GM12878 (cell line): ENCODE data around the gene SNRPD2. TPM values are rescaled to one million over a fixed set of nuclear protein-coding genes. Genes with fewer than 3 reads are reported as not detected.
A peak's percentile ranks its signal among the peaks of the same experiment; 100 is the strongest.

Source experiments
- ATF7 ChIP-seq: fragments of 450-650 bp; IDR thresholded peaks from 2 replicates; pipeline ENCODE4 v1.6.1; 2016; ENCODE audit warnings: low read depth, mild to moderate bottlenecking
- BHLHE40 ChIP-seq, 2 experiments: fragments of 450-650 bp in 1 of 2; IDR thresholded peaks; 2 replicates each; pipeline ENCODE4 v1.6.1; 2011 to 2017; ENCODE audit warnings: low read depth in 2 of 2, borderline replicate concordance in 1 of 2, improper control_type of control experiment in 1 of 2, low read length in 1 of 2, mild to moderate bottlenecking in 1 of 2
- ESRRA ChIP-seq: IDR thresholded peaks from 2 replicates; pipeline ENCODE4 v1.6.1; 2012; ENCODE audit warnings: mild to moderate bottlenecking, low read length, improper control_type of control experiment
- MEF2B ChIP-seq: fragments of 450-650 bp; IDR thresholded peaks from 2 replicates; pipeline ENCODE4 v1.6.1; 2018; ENCODE audit warnings: mild to moderate bottlenecking, moderate library complexity; ENCODE audit not compliant: partially characterized antibody, poor library complexity, severe bottlenecking
- MXI1 ChIP-seq: fragments of 150-350 bp; IDR thresholded peaks from 2 replicates; pipeline ENCODE4 v1.6.1; 2011; ENCODE audit warnings: low read depth, mild to moderate bottlenecking, inconsistent platforms, low read length, improper control_type of control experiment
- NBN ChIP-seq: fragments of 450-650 bp; IDR thresholded peaks from 2 replicates; pipeline ENCODE4 v1.6.1; 2016
- NR2F1 ChIP-seq: fragments of 450-650 bp; conservative IDR thresholded peaks from 2 replicates; pipeline ENCODE4 v1.6.1; 2017; ENCODE audit warnings: mild to moderate bottlenecking
- PAX5 ChIP-seq: IDR thresholded peaks from 2 replicates; pipeline ENCODE4 v1.6.1; 2011; ENCODE audit warnings: low read depth, low read length, borderline replicate concordance
- POLR2AphosphoS2 ChIP-seq: IDR thresholded peaks from 2 replicates; pipeline ENCODE4 v1.6.1; 2011; ENCODE audit warnings: low read depth, mild to moderate bottlenecking, low read length, improper control_type of control experiment, moderate library complexity
- POLR2AphosphoS5 ChIP-seq: IDR thresholded peaks from 2 replicates; pipeline ENCODE4 v1.6.1; 2011; ENCODE audit warnings: mild to moderate bottlenecking, low read length, inconsistent platforms
- RB1 ChIP-seq: fragments of 450-650 bp; formaldehyde crosslinking; IDR thresholded peaks from 2 replicates; pipeline ENCODE4 v1.6.1; 2017; ENCODE audit warnings: mild to moderate bottlenecking, borderline replicate concordance
- RFX5 ChIP-seq: IDR thresholded peaks from 2 replicates; pipeline ENCODE4 v1.6.1; 2011; ENCODE audit warnings: low read depth, low read length, improper control_type of control experiment
- SMAD5 ChIP-seq: IDR thresholded peaks from 2 replicates; pipeline ENCODE4 v1.6.1; 2016; ENCODE audit warnings: antibody characterized with exemption, low read depth
- SPI1 ChIP-seq: IDR thresholded peaks from 2 replicates; pipeline ENCODE4 v1.6.1; 2011; ENCODE audit warnings: low read depth, mild to moderate bottlenecking, low read length, moderate library complexity, borderline replicate concordance; ENCODE audit not compliant: insufficient read depth
- TCF7 ChIP-seq: IDR thresholded peaks from 2 replicates; pipeline ENCODE4 v1.6.1; 2014; ENCODE audit warnings: antibody characterized with exemption, borderline replicate concordance
- YY1 ChIP-seq: IDR thresholded peaks from 2 replicates; pipeline ENCODE4 v1.6.1; 2011; ENCODE audit warnings: low read depth, mild to moderate bottlenecking, low read length
- polyA plus RNA-seq, 11 experiments: library from polyadenylated mRNA; depleted of rRNA in 4 of 11; unstranded in 6 of 11; stranded (reverse) in 5 of 11; fragments of >200 nt; fragmentation: Nextera tagmentation in 4 of 11; fragmentation: Illumina TruSeq in 1 of 11; extraction: Ambion mirVana in 4 of 11; extraction: Trizol in 1 of 11; gene quantifications; 1 replicate in 1 of 11; 2 replicates in 10 of 11; pipeline versions ENCODE4 v1.2.1 to v1.2.3, GENCODE V29; 2011 to 2016; ENCODE audit warnings: inconsistent platforms in 2 of 11, missing spikeins in 2 of 11, low read depth in 1 of 11
- total RNA-seq, 4 experiments: library from RNA; depleted of rRNA in 3 of 4; stranded (reverse); fragments of >200 nt in 3 of 4; fragmentation: Illumina TruSeq in 1 of 4; extraction: Trizol in 1 of 4; gene quantifications; 2 replicates each; pipeline versions ENCODE4 v1.2.1 to v1.2.3, GENCODE V29; 2013 to 2021
- TF ChIP-seq, protein P1 (sequence below): fragments of 450-650 bp; IDR thresholded peaks from 2 replicates; pipeline ENCODE4 v1.6.1; 2016; ENCODE audit warnings: mild to moderate bottlenecking, moderate library complexity, borderline replicate concordance
- TF ChIP-seq, protein P2 (sequence below): IDR thresholded peaks from 2 replicates; pipeline ENCODE4 v1.6.1; 2012; ENCODE audit warnings: improper control_type of control experiment, low read depth, low read length; ENCODE audit not compliant: insufficient replicate concordance

Gene SNRPD2
- total and polyA plus RNA-seq, 10 of the 15 experiments (the other 5 are each of a cell fraction or from before 2014, with no cell fraction given), result 526 to 3,621 (median 951) TPM

- TF ChIP-seq, protein P1, sequence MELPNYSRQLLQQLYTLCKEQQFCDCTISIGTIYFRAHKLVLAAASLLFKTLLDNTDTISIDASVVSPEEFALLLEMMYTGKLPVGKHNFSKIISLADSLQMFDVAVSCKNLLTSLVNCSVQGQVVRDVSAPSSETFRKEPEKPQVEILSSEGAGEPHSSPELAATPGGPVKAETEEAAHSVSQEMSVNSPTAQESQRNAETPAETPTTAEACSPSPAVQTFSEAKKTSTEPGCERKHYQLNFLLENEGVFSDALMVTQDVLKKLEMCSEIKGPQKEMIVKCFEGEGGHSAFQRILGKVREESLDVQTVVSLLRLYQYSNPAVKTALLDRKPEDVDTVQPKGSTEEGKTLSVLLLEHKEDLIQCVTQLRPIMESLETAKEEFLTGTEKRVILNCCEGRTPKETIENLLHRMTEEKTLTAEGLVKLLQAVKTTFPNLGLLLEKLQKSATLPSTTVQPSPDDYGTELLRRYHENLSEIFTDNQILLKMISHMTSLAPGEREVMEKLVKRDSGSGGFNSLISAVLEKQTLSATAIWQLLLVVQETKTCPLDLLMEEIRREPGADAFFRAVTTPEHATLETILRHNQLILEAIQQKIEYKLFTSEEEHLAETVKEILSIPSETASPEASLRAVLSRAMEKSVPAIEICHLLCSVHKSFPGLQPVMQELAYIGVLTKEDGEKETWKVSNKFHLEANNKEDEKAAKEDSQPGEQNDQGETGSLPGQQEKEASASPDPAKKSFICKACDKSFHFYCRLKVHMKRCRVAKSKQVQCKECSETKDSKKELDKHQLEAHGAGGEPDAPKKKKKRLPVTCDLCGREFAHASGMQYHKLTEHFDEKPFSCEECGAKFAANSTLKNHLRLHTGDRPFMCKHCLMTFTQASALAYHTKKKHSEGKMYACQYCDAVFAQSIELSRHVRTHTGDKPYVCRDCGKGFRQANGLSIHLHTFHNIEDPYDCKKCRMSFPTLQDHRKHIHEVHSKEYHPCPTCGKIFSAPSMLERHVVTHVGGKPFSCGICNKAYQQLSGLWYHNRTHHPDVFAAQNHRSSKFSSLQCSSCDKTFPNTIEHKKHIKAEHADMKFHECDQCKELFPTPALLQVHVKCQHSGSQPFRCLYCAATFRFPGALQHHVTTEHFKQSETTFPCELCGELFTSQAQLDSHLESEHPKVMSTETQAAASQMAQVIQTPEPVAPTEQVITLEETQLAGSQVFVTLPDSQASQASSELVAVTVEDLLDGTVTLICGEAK, result peak; percentile 79; the same call in 1 of the 2 replicates
- peak; percentile 38; the same call in 1 of the 2 replicates for TF ChIP-seq ATF7
- 0 out of 2 replicates have a peak, but pooled peaks have one; percentile 22 for TF ChIP-seq RFX5
- peak; percentile 67 for TF ChIP-seq NBN
- no peak for TF ChIP-seq NR2F1
- peak; percentile 95 for TF ChIP-seq YY1
- peak; percentile 73; the same call in 1 of the 2 replicates for TF ChIP-seq SMAD5
- TF ChIP-seq MEF2B, result peak; percentile 96
- TF ChIP-seq POLR2AphosphoS5, result 0 out of 2 replicates have a peak, but pooled peaks have one; percentile 47
- TF ChIP-seq TCF7, result no peak
- TF ChIP-seq, protein P2, sequence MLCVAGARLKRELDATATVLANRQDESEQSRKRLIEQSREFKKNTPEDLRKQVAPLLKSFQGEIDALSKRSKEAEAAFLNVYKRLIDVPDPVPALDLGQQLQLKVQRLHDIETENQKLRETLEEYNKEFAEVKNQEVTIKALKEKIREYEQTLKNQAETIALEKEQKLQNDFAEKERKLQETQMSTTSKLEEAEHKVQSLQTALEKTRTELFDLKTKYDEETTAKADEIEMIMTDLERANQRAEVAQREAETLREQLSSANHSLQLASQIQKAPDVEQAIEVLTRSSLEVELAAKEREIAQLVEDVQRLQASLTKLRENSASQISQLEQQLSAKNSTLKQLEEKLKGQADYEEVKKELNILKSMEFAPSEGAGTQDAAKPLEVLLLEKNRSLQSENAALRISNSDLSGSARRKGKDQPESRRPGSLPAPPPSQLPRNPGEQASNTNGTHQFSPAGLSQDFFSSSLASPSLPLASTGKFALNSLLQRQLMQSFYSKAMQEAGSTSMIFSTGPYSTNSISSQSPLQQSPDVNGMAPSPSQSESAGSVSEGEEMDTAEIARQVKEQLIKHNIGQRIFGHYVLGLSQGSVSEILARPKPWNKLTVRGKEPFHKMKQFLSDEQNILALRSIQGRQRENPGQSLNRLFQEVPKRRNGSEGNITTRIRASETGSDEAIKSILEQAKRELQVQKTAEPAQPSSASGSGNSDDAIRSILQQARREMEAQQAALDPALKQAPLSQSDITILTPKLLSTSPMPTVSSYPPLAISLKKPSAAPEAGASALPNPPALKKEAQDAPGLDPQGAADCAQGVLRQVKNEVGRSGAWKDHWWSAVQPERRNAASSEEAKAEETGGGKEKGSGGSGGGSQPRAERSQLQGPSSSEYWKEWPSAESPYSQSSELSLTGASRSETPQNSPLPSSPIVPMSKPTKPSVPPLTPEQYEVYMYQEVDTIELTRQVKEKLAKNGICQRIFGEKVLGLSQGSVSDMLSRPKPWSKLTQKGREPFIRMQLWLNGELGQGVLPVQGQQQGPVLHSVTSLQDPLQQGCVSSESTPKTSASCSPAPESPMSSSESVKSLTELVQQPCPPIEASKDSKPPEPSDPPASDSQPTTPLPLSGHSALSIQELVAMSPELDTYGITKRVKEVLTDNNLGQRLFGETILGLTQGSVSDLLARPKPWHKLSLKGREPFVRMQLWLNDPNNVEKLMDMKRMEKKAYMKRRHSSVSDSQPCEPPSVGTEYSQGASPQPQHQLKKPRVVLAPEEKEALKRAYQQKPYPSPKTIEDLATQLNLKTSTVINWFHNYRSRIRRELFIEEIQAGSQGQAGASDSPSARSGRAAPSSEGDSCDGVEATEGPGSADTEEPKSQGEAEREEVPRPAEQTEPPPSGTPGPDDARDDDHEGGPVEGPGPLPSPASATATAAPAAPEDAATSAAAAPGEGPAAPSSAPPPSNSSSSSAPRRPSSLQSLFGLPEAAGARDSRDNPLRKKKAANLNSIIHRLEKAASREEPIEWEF, result no peak
- TF ChIP-seq SPI1, result no peak
- TF ChIP-seq ESRRA, result peak; percentile 25; the same call in 1 of the 2 replicates
- 0 out of 2 replicates have a peak, but pooled peaks have one; percentile 5 for TF ChIP-seq PAX5
- TF ChIP-seq MXI1, result peak; percentile 24; the same call in 1 of the 2 replicates
- 0 out of 2 replicates have a peak, but pooled peaks have one; percentile 54 for TF ChIP-seq POLR2AphosphoS2
- no peak for TF ChIP-seq BHLHE40 (IDR thresholded peaks at IDR 0.05; ENCODE audit: borderline replicate concordance in 1 of 2, low read depth in 2 of 2, low read length in 1 of 2)
- peak; percentile 80; the same call in 1 of the 2 replicates for TF ChIP-seq RB1
Measured at GRCh38 chr19:45730368-45731288, 38.9 kb upstream of the SNRPD2 start, which contains the start of gene FBXO46 (continued).
